Neural progenitor cell (in vitro differentiated cells): ENCODE measurements around the gene ASMT. TPM values are rescaled to one million over a fixed set of nuclear protein-coding genes. Genes with fewer than 3 reads are reported as not detected.

Experiments used
- DNase-seq: peaks from one replicate; pipeline ENCODE4 v3.0.0-alpha.2; 2016; ENCODE audit warnings: low spot score
- H2AFZ ChIP-seq: fragments of 200-600 bp; sonication (generic); replicated peaks from 2 replicates; pipeline ENCODE4 v1.6.1; 2016; ENCODE audit warnings: antibody characterized with exemption
- H3F3A ChIP-seq: fragments of 200-600 bp; sonication (generic); 2 replicates; pipeline ENCODE4 v1.6.1; 2016; ENCODE audit warnings: antibody characterized with exemption, low read depth
- H3K27ac ChIP-seq: fragments of 200-600 bp; sonication (generic); 2 replicates; pipeline ENCODE4 v1.5.1; 2016; ENCODE audit warnings: mild to moderate bottlenecking
- H3K27me3 ChIP-seq: fragments of 200-600 bp; sonication (generic); 2 replicates; pipeline ENCODE4 v1.6.1; 2016; ENCODE audit warnings: mild to moderate bottlenecking, moderate library complexity
- H3K36me3 ChIP-seq: fragments of 200-600 bp; sonication (generic); 2 replicates; pipeline ENCODE4 v1.5.1; 2016
- H3K4me1 ChIP-seq: fragments of 200-600 bp; sonication (generic); 2 replicates; pipeline ENCODE4 v1.6.1; 2016; ENCODE audit warnings: mixed run types
- H3K4me2 ChIP-seq: fragments of 200-600 bp; sonication (generic); 2 replicates; pipeline ENCODE4 v1.6.1; 2016
- H3K4me3 ChIP-seq: fragments of 200-600 bp; sonication (generic); 2 replicates; pipeline ENCODE4 v1.5.1; 2016
- H3K79me2 ChIP-seq: fragments of 200-600 bp; sonication (generic); 2 replicates; pipeline ENCODE4 v1.6.1; 2016; ENCODE audit warnings: low read depth
- H3K9ac ChIP-seq: fragments of 200-600 bp; sonication (generic); 2 replicates; pipeline ENCODE4 v1.6.1; 2016
- H3K9me3 ChIP-seq: fragments of 200-600 bp; sonication (generic); 2 replicates; pipeline ENCODE4 v1.5.1; 2016; ENCODE audit warnings: low read depth
- H4K20me1 ChIP-seq: fragments of 200-600 bp; sonication (generic); 2 replicates; pipeline ENCODE4 v1.6.1; 2016; ENCODE audit warnings: low read depth
- H3K27ac Mint-ChIP-seq: 3 replicates; pipeline ENCODE4 v1.8.0; 2021; ENCODE audit warnings: mixed read lengths
- H3K27me3 Mint-ChIP-seq: 2 replicates; pipeline ENCODE4 v1.8.0; 2022; ENCODE audit warnings: low read depth, mild to moderate bottlenecking, inconsistent platforms, moderate library complexity, mixed read lengths; ENCODE audit not compliant: insufficient read depth
- H3K36me3 Mint-ChIP-seq: 3 replicates; pipeline ENCODE4 v1.8.0; 2021; ENCODE audit warnings: mixed read lengths
- H3K4me1 Mint-ChIP-seq: 3 replicates; pipeline ENCODE4 v1.8.0; 2021; ENCODE audit warnings: mixed read lengths
- H3K4me3 Mint-ChIP-seq: 3 replicates; pipeline ENCODE4 v1.8.0; 2021; ENCODE audit warnings: mild to moderate bottlenecking, moderate library complexity, mixed read lengths
- H3K9me3 Mint-ChIP-seq: 3 replicates; pipeline ENCODE4 v1.8.0; 2020; ENCODE audit warnings: mixed read lengths
- CTCF ChIP-seq: fragments of 200-600 bp; sonication (generic); IDR thresholded peaks from 2 replicates; pipeline ENCODE4 v1.5.1; 2017; ENCODE audit warnings: antibody characterized with exemption, mild to moderate bottlenecking
- EZH2 ChIP-seq: fragments of 200-600 bp; sonication (generic); IDR thresholded peaks from 2 replicates; pipeline ENCODE4 v1.6.1; 2017; ENCODE audit warnings: antibody characterized with exemption, mild to moderate bottlenecking, moderate library complexity
- EZH2phosphoT487 ChIP-seq: fragments of 200-600 bp; sonication (generic); IDR thresholded peaks from 2 replicates; pipeline ENCODE4 v1.6.1; 2017; ENCODE audit warnings: antibody characterized with exemption
- total RNA-seq: library from RNA; depleted of rRNA; stranded (reverse); fragments of >200 nt; gene quantifications from 2 replicates; pipeline ENCODE4 v1.2.3, GENCODE V29; 2015; ENCODE audit warnings: low replicate concordance

Gene ASMT
- total RNA-seq, 1 donor from 2014 or later: not detected

DNA sequence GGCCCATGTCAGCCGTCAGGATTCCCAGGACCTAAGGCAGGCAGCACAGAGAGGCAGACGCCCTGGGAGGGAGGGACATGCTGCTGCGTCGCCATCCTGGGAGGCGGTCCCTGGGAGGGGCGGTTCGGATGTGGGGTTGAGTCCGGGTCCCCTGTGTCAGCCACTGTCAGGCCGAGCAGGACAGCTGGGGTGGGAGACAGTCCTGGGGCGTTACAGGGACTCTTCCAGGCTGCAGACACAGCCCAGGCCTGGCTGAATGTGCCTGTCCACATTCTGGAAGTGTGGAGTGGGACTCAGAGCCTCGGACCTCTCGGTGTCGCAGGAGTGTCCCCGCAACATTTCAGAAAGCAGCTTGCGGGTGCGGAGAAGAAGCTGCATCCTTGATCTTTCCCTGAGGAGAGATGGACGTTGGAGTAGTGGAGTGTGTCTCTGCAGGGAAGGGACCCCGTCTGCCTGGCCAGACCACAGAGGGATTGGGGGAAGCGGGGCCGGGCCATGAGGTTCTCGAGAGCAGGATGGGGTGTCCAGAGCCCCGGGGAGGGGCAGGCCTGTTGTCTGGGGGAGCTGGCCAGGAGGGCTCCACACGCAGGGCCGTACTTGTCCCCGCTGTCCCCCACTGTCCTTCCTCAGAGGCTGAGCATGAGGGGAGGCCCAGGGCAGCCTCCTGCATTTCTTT lies 17.4 kb upstream of the ASMT start:
- Mint-ChIP-seq H3K4me3 (no peak overlapping the region), H3K4me1 (peaks cover 8% of the 10 kb centered on the region), H3K27ac (no peak overlapping the region), H3K9me3 (no peaks in the 10 kb centered on the region), H3K36me3 (peaks cover 37% of the 10 kb centered on the region), H3K27me3 (peaks cover 12% of the 10 kb centered on the region)
- H3K27me3 ChIP-seq: no peaks in the 10 kb centered on the region
- TF ChIP-seq EZH2 (no peak), CTCF (no peak), EZH2phosphoT487 (no peak)
- H3K27ac ChIP-seq: no peak overlapping the region
- peaks cover 33% of the 10 kb centered on the region for H4K20me1 ChIP-seq
- peaks cover 9% of the 10 kb centered on the region for H3K36me3 ChIP-seq
- no peaks in the 10 kb centered on the region for H3K9me3 ChIP-seq
- H3K79me2 ChIP-seq: peaks cover 48% of the 10 kb centered on the region
- no peak overlapping the region for H2AFZ ChIP-seq
- H3K4me3 ChIP-seq: no peak overlapping the region
- no peaks in the 10 kb centered on the region for H3F3A ChIP-seq
- no peak overlapping the region for H3K9ac ChIP-seq
- H3K4me2 ChIP-seq: no peak overlapping the region
- DNase-seq: no peak
- peaks cover 5% of the 10 kb centered on the region for H3K4me1 ChIP-seq

DNA sequence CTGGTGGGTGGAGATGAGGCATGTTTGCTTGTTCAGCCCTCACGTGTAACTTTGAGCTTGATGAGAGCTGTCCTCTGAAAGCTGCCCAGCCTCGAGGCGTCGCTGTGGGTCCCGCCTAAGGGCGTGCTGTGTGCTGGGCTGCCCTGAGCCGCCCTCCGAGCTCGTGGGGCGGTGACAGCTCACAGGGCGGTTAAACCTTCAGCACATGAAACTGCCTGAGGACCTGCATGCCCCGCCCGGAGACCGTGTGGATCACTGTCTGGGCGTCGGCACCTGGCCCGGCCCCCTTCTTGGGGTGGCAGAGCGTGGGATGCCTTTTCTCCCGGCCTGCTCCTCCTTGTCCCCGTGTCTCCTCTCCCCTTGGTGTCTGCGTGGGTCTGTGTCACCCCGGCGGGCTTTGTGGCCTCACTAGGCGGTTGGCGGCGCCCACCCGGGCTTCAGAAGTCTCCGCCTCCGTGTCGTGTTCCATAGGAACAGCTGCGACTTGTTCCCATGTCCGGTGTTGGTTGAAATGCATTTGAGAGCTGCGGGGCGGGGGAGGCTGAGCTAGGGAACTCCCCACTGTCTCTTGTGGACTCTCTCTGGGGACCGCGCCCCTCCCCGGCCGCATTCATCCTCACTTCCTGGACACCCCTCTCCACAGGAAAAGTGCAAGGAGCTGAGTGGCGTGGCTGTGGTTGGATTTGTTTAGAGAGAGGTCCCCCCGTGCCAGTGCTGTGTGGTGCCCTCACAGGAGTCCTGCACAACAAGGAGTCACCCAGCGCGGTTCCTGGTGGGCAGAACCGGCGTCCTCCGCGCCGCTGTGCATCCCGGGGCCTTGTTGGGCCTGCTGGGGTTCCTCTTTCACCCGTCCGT lies 16.6 kb upstream of the ASMT start:
- Histone ChIP-seq H3K27me3 (no peaks in the 10 kb centered on the region), H3K36me3 (peaks cover 10% of the 10 kb centered on the region)
- peaks cover 38% of the 10 kb centered on the region for H3K36me3 Mint-ChIP-seq

More for the DNA sequence above, 16.6 kb upstream of the ASMT start:
- peaks cover 40% of the 10 kb centered on the region for H3K79me2 ChIP-seq
- H4K20me1 ChIP-seq: peaks cover 25% of the 10 kb centered on the region
- no peak overlapping the region for H3K27ac ChIP-seq
- no peaks in the 10 kb centered on the region for H3F3A ChIP-seq
- no peaks in the 10 kb centered on the region for H3K9me3 ChIP-seq
- Mint-ChIP-seq H3K27me3 (peaks cover 10% of the 10 kb centered on the region), H3K4me1 (no peaks in the 10 kb centered on the region), H3K9me3 (no peaks in the 10 kb centered on the region), H3K4me3 (no peak overlapping the region), H3K27ac (no peak overlapping the region)
- no peak overlapping the region for H3K4me2 ChIP-seq
- no peak overlapping the region for H2AFZ ChIP-seq
- TF ChIP-seq CTCF (no peak), EZH2phosphoT487 (no peak), EZH2 (no peak)
- no peak overlapping the region for H3K4me3 ChIP-seq
- DNase-seq: no peak
- H3K9ac ChIP-seq: no peak overlapping the region
- H3K4me1 ChIP-seq: no peaks in the 10 kb centered on the region
